NCI-H187 (cell line): ENCODE data around the gene HAS3.

Experiments
- DNase-seq, 2 experiments: peaks; one replicate each; lab custom pipeline; 2025; lab: John Stamatoyannopoulos, UW

Gene HAS3

GRCh38 chr16:69093974-69094373, 11.5 kb upstream of the HAS3 start:
- DNase-seq = peak; percentile 28 to 47

GRCh38 chr16:69094501-69094900, 11.0 kb upstream of the HAS3 start:
- no peak for DNase-seq

DNA sequence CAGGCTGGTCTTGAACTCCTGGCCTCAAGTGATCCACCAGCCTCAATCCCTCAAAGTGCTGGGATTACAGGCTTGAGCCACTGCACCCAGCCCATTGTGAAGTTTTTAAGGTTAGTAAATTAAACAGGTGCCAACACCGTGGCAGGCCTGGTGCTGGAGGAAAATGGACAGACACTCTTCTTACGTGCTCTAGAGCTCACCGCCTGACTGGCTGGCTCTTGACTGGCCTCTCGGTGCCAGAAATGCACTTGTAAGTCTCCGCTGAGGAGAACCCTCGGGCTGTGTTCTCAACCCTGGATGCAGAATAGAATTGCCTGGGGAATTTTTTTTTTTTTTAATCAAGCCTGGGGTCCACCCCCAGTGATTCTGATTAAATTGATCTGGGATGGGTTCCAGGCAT, 10.3 kb upstream of the HAS3 start:
- no peak for DNase-seq

GRCh38 chr16:69100071-69100691, 5.3 kb upstream of the HAS3 start:
- peak; percentile 24 to 60 for DNase-seq

- DNase-seq = no peak
These were observed 1.2 kb downstream of the HAS3 start for GRCh38 chr16:69106491-69107315.

DNA sequence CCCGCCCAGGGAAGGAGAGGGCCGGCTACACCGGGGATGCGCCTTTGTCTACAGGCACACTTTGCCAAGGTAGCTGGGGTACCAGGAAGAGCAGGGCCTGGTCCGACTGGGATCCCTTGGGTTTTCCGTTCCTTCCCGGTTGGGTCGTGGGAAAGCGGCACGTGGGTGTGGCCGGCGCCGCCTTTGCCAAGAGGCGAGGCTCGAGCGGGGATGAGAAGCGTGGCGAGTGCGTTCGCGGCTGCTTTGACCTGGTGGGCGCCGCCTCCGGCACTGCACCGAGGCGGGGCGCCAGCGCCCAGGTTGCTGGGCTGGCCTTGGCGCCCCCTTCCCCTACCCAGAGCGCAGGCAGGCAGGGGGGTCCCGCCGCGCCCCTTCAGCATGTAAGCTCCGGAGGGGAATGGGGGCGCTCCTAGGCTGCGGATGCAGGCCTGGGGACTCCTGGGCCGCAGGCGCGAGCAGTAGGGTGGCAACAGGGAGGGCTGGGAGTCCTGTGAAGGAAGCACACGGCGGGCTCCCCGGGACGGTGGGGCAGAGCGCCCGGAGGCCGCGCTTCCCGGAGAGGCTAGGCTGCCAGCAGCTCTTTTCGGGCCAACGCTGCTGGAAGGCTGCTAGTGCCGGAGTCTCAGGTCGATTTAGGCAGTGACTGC, 2.0 kb downstream of the HAS3 start:
- no peak for DNase-seq

DNA sequence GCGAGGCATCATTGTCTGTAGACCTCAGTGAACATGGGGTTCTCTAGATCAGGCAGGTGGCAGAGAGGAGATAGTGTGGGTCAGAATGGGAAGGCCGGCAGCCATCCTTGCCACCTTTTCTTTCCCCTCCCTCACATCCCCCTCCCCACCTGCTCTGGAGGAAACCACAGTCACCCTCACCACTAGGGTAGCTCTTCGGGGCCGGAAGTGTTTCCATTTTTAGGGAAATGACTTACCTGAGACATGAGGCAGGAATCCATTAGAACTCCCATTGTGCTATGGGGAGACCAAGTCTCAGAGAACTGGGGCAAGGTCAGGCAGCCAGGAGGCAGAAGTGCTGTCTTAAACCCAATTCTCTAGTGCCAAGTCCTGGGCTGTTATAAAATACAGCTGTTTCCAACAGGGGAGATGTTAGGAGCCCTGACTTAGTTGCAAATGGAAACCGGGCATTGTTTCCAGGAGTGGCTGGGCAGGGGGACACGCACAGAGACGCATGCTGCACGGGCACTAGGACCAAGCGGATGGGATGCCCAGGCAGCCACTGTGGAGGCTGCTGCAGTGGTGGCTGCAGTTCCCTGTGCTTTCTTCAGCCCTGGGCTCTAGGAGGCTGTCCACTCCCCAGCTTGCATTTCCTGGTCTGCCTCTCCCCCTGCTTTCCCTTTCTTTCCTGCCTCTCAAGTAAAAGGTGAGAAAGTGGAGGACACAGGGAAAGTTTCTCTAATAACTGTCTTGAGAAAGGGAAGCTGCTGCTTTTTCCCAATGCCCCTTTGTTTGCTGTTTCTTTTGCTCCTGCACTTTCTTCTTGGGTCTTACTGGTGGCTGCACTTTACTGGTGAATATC, 2.8 kb downstream of the HAS3 start:
- no peak for DNase-seq

GRCh38 chr16:69108905-69109252, 3.4 kb downstream of the HAS3 start:
- DNase-seq = no peak

GRCh38 chr16:69109486-69110270, 4.2 kb downstream of the HAS3 start:
- DNase-seq = no peak

DNA sequence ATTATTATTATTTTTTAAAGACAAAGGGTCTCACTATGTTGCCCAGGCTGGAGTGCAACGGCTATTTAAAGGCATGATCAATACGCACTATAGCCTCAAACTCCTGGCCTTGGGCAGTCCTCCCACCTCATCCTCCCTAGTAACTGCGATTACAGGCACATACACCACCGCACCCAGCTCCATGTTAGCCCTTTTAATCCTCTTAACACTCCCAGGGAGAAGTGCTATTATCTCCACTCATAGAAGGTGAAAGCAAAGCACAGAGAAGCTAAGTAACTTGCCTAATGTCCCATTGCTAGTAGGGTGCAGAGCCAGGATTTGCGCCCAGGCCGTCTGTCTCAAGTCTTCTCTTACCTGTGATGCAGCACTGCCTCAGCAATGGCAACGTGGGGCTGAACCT, 5.0 kb downstream of the HAS3 start:
- DNase-seq = no peak

DNA sequence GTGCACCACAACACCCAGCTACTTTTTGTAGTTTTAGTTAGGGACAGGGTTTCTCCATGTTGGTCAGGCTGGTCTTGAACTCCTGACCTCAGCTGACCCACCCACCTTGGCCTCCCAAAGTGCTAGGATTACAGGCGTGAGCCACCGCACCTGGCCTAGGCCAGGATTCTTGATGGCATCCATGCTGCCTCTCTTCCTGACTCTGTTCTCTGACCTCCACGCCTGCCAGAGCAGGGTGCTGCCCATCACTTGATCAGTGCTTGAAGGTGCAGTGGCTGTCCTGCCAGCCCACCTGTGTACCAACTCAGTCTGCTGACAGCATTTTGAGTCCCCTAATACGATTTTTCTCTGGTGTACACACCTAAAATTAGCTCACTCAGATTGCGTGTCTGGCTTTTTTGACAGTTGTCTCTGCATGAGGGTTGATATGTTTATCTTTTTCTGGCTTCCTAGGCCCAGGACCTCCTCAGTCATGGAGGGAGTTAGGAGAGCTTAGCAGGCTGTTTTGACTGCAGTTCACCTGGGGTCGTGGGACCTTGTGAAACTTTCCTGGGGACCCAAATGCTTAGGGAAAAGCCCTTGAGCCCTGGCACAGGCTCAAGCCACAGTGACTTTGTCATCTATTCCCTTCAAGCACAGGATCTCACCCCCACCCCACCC, 5.9 kb downstream of the HAS3 start:
- DNase-seq = no peak

- DNase-seq = no peak
These were observed 6.4 kb downstream of the HAS3 start for GRCh38 chr16:69111876-69112230.

GRCh38 chr16:69112285-69113129, 7.1 kb downstream of the HAS3 start:
- DNase-seq = no peak

GRCh38 chr16:69113216-69113615, 7.8 kb downstream of the HAS3 start:
- no peak for DNase-seq

- no peak for DNase-seq
These were observed 9.0 kb downstream of the HAS3 start for GRCh38 chr16:69114346-69114975.

DNA sequence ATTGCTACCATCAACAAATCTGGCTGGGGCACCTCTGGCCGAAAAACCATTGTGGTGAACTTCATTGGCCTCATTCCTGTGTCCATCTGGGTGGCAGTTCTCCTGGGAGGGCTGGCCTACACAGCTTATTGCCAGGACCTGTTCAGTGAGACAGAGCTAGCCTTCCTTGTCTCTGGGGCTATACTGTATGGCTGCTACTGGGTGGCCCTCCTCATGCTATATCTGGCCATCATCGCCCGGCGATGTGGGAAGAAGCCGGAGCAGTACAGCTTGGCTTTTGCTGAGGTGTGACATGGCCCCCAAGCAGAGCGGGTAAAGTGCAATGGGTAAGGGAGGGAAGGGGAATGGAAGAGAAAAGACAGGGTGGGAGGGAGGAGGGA, 9.5 kb downstream of the HAS3 start:
- no peak for DNase-seq

GRCh38 chr16:69115361-69115760, 9.9 kb downstream of the HAS3 start:
- DNase-seq = no peak

DNA sequence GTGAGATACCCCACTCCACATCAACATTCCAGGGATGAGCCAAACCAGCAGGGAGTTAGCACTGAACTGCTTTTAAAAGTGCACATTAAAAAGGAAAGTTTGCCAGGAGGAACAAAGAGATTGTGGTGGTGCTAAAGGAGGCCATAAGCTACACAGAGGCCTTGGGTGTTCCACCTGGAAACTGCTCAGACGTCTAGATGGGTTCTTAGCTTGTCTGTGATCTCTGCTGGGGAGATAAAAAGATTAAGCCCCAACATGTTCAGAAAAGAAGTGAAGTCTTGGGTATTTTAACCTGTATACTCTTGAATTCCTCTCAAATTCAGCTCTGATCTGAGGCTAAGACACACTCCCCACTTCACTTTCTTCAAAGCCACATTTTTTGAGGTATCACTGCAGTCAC, 10.4 kb downstream of the HAS3 start:
- DNase-seq = no peak

- DNase-seq = no peak
These were observed 10.9 kb downstream of the HAS3 start for GRCh38 chr16:69116256-69116875.
